Stimulated activated CD4-positive, alpha-beta T cell treated with anti-CD3 and anti-CD28 coated beads, Interleukin-4, amount 100 ng/mL, for 4 hours (primary cell): ENCODE results near the gene YIPF3.
"Not testable (repeated sequence)": the region's sequence is repeated elsewhere in the genome, so short reads cannot be mapped to it uniquely, and the experiment has no call there.

Source experiments
- DNase-seq, 2 experiments: peaks; one replicate each; pipeline ENCODE4 v3.0.0-alpha.2; 2020

The YIPF3 gene

DNA sequence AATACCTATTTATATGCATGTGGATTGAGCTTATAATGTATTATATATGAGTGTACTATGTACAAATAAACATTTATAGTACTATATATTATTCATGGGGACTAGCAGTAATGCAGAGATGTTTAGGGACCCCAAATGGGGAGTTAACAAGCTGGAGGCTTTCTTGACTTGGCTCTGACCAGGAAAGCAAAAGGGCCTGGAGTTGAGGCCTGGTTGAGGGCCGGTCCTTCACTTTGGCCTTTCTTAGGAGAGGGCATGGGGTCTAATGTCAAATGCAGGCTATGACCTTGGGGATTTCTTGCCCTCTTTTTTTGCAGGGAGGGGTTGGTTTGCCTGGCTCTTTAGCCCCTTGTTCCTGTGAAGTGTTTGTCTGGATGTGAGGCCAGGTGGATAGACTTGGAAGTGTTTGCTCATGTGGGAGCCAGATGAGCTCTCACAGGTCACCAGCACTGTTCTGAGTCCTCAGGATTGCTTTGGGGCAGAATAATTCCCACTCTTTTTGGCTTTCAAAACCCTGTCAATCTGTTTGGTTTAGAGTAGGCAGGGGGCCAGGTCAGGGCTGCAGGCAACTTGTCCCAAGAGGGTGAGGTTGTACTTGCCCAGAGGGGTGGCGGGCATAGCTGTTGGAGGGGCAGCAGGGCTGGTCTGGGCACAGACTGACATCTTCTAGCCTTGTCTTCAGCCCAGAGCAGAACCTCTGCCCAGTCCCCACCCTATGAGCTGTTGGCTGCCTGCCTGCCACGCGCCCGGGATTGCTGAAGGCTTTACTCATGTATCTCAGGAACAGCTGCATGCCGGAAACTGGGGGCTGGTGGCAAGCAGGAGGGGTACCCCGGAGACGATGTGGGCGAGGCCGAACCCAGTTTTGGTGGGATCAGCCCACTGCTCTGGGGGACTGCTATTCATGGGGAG, 24.7 kb downstream of the YIPF3 start:
- no peak for DNase-seq

DNA sequence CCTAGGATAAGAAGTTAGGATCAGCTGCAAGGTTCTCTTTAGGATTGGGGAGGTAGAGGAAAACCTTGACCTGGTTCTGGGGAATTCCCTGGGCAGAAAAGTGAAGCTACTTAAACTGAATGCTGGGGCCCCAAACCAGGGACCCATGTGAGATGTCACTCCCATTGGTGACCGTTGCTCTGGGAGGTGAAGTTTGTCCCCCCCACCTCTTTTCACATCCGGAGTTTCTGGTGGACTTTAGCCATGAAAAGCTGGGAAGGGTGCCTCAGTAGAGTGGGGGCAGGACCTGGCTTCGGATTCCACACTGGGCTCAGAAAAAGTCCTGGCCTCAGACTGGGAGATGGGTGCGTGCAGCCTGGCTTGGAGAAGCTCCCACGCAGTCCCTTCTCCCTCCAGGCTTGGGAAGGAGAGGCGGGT, 26.2 kb downstream of the YIPF3 start:
- DNase-seq: no peak

DNA sequence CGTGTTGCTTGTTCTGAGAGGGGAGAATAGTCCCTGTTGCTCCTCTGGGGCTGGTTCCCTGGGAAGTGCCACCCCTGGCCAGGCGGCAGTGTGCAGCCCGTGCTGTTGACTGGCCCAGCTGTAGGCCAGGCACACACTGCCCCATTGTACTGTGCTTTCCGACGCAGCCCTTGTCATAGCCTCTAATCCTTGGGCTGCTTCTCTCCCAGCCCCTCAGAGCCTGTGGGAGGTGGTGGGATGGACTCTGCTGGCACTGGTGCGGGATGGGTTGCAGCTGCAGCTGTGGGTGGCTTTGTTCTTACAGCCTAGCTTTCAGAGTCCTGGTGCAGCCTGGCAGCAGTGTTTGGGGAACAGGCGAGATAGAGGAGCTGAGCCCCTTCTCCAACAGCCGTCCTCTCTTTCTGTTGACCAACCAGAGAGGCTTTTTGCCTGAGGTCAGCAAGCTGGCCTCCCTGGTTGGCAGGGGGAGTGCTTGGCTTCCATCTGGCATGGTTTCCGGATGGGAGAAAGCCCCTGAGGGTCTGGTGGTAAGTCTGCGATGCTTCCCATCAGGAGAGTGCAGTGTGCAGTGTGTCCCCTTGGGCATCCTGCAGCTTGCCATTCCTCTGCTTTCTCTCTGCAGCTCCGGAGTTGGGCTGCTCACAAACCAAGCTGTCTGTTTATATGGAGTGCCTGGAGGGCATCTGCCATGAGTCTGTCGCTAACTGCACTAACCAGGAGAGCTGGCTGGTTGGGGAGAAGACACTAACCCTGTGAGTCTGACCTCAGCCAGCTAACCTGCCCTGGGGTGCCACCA, 27.3 kb downstream of the YIPF3 start:
- DNase-seq: no peak

DNA sequence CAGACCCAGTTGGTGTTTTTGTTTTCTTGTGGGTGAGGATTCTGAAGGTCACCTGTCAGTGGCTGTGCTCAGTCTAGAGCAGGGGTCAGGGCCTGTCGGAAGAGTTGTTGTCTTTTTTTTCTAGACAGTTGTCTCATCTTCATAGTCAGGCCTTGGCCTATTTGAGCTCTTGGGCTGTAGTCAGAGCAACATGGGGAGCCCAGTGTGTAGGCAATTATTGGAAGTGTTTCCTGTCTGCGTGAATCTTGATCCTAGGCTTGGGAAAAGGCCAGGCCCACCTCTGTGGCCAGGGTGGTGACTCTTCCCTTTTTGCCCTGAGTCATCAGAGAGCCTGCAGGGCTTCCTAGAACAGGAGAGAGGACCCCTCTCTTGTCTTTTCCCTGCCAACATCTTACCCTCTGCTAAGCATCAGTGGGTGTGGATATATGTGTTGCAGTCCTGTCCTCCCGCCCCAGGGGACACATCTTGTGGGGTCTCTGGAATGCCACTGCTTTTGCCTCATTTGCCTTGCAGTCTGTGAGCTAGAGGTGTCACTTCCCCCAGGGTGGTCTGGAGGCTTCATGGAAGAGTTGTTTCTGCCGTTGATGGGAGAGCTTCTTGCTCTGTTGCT, 28.0 kb downstream of the YIPF3 start:
- no peak for DNase-seq

DNA sequence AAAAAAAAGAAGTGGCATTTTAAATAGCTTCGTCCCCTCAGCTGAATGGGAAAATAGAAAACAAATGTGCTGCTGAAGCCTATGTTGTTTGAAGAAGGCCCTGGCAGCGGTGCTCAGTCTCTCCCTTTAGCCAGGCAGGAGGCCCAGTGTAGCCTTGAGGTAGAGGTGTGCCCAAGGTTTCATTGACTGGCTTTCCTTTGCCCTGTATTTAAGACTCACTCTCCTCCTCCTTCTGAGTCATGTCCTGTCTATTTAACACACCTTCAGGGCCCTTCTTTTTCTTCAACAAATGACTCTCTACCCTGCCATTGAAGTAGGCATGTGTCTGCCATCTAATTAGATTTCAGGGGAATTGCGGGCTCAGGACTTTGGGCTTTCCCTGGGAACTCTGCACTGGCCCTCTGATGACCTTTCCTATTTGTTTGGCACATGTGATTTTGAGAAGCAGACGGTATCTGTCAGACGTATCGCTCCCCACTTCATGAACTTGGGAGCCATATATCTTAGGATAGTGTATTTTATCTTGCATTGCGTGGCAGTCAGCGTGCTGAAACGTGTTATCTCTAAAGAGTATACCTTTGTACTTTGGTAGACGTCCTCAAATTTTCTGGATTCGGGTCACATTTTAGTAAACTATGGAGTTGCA, 35.0 kb downstream of the YIPF3 start:
- no peak for DNase-seq

DNA sequence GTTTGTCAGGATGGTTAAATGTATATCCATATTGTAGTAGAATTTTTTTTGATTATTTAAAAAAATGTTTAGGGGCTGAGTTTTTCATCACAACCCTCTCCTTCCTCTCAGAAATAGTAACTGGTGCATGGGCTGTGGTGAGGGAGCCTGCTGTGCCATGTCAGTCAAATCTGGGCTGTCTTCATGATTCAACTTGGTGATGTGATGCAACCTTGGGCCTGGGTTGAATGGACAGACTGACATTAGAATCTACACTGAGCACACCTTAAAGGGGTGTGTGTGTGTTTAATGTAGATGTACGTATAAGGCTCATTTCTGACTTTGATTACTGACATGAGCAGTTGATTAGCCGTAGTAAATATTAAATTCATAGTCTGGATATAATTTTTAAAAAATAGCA, 35.7 kb downstream of the YIPF3 start:
- DNase-seq: no peak

DNA sequence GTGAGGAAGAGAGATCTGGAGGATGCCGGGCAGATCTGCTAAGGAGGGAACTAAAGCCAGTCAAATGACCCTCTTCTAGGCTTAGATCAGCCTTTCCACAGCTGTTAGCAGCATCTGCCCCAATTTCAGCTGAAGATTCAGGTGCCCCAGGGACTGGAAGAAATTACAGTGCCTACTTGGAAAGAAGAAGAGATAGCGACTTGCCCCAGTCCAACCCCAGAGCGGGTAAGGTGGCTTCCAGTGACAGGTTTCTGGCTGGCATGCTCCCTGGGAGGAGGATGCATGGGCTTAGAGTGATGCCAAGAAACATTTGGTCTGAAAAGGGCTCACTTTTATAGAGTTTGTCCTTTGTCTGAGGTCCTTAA, 38.7 kb downstream of the YIPF3 start:
- DNase-seq: no peak

DNA sequence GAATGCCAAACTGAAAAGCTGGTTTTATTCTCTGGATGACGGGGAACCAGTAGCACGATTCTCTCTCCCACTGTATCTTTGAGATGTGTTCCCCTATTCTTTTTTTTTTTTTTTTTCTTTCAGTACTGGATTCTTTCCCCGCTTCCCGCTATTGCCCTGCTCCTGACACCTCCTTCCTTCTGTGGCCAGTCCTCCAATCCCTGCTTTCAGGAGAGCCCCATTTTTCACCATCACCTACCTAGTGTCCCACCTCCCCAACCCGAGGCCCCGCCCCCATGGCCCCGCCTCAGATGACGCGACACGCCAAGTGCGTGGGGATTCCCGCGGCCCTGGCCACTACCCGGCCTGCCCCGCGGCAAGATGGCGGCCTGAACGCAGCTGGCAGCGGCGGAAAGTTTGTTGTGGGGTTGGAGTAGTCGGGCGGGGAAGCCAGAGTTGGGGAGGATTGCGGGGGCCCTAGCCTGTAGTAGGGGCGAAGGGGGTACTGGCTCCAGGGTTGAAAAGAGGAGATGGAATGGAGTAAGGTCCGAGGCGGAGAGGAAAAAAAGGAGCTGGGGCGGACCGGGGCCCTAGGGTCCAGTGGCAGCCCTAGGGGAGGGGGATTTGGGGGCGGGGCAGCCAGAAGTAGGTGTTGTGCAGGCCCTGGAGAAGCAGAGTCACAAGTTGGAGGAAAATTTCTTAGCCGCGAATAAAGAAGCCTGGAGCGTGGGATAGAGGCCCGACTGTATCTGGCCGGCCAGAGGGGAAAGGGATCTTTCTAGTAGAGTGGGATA, 39.3 kb downstream of the YIPF3 start, which contains the start of gene TJAP1:
Gene TJAP1, plus strand, starts transcription at position 336 of the 773 bp plus-strand sequence. CDS start 21,432 bp downstream, outside the sequence.
- DNase-seq: peak; percentile 95 to 99

DNA sequence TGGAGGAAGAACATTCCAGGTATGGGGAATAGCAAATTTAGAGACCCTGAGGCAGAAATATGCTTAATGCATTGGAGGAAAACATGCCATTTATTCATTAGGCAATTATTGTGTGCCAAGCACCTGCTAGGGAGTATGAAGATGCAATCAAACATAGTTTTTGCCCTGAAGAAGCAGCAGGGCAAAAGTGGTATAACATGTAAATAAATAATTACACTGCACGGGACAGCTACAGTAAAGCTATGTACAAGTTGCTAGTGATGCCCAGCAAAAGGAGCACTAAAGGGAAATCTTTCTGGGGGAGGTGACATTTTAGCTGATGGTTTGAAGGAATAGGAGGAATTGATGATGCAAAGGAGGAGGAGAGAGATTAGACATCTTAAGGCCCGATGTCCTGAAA, 40.0 kb downstream of the YIPF3 start:
- no peak for DNase-seq

DNA sequence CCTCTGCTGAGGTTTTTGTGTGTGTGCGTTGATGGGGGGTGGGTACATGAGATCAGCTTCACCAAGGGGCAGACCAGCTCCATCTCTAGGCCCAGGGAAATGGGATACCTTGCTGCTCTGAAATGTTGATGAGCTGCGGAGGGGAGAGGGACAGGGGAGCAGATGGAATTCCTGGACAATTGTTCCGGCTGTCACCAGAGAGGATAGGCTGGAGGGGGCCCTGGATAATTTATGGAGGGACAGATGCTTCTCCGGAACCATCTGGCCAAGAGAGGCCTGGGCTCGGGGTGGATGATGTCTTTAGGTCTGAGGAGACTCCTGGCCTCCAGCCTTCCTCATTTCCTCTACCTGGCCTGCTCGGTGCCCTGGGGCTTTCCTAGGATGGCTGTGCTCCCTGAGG, 41.2 kb downstream of the YIPF3 start:
- no peak for DNase-seq

DNA sequence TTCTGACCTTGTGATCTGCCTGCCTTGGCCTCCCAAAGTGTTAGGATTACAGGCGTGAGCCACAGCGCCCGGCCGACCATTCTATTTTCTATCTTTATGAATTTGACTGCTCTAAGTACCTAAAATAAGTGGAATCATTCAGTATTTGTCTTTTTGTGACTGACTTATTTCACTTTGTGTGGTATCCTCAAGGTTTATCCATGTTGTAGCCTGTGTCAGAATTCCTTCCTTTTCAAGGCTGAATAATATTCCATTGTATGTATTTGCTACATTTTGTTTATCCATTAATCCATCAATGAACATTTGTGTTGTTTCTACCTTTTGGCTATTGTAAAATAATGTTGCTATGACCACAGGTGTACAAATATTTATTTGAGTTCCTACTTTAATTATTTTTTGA, 44.2 kb downstream of the YIPF3 start:
- no peak for DNase-seq

DNA sequence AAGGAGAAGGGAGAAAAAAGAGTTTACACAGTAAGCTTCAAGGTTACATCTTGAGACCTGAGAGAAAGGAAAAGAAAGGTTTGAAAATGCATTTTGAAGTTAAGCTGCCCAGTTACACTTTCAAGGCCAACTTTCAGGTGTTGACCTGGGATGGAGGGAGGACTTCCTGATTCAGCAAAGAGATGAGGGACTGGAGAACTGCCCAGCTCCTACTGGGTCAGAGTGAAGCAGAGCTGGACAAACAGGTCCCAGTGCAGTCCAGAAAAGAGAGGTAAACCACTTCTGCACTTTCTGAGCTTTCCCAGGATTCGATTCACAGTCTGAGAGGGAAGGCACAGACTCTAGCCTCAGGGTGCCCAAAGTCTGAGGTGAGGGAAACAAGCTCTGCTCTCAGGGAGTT, 45.3 kb downstream of the YIPF3 start:
- no peak for DNase-seq

DNA sequence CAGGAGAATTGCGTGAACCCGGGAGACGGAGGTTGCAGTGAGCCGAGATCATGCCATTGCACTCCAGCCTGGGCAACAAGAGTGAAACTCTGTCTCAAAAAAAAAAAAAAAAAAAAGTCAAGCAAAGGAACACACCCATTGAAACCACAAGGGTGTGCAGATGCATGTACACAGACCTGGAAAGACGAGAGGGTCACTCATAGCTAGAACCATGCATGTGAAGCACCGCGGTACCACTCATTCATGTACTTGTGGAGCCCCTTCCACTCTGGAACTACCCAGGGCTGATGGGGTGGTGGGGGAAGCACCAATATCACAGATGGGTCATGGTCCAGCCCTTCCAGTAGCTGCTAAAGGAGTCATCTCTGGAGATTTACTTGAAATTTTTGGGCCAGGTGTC, 46.8 kb downstream of the YIPF3 start:
- DNase-seq: no peak

DNA sequence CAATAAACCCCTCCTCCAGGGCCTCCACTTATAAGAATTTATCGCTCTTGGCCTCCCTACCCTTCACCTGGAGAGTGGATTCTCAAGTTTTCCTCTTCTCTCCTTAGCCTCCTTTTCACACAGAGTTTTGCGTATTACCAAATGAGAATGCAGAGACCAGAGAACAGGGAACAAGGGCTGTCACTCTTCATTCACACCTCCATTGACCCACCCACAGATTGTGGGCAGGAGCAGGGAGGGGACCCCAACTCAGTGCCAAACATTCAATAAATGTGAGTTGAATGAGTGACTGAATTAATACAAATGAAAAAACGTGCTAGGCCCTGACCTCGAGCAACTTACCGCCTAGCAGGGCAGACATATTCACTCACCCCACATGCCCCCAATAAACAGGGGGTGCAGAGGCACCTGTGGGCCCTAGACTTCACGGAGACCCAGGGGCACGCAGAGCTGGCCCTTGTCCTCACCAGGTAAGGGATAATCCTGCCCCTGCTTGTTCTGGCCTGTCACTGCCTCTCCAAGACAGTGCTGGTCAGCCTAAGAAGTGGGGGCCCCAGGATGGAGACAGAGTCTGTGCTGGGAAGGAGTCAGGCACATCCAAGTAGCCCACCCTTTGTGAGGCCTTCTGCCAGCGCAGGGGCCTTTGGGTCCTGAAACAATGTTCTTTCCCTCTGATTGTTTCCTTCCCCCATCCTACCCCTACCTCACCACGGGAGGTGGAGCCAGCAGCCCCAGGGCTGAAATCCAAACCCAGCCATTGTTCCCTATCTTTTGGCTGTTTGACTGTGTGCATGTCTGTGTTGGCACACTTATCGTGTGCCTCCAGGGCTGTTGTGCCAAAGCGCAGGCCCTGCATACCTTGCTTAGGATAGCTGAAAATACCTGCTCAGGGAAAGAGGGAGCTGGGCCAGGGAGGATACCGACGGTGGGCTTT, 47.7 kb downstream of the YIPF3 start:
- no peak for DNase-seq

DNA sequence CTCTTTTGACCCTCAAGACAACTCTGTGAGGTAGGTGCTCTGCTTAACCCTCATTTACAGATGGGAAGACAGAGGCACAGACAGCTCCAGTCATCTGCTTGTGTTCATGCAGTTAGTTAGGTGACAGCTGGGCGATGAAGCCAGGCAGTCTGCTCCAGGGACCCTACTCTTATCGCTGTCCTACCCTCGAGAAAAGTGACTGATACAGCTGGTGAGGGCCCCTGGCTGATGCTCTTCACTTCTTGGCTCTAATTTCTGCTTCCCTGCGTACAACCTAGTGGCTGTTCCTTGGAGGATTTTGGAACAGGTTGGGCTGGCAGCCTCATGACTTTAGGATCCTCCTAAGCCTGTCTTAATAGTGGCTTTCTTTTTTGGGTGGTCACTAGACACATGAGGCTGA, 48.5 kb downstream of the YIPF3 start:
- no peak for DNase-seq

DNA sequence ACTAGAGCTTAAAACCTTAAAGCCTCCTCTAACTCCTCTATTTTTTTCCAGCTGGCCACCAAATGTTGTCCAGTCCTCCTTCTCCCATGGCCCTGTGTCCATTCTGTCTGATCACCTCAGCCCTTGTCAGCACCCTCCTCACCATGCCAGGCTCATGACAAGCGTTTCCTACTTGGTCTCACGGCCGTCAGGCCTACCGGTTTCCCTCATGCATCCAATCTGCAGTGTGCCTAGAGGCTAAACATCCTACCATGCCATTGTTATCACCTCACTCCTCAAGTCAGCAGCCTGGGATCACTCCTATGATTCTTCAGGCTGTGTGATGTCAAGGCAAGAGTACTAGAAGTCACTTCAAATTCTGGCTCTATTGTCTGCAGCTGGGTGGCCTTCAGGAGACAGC, 49.0 kb downstream of the YIPF3 start:
- no peak for DNase-seq

DNA sequence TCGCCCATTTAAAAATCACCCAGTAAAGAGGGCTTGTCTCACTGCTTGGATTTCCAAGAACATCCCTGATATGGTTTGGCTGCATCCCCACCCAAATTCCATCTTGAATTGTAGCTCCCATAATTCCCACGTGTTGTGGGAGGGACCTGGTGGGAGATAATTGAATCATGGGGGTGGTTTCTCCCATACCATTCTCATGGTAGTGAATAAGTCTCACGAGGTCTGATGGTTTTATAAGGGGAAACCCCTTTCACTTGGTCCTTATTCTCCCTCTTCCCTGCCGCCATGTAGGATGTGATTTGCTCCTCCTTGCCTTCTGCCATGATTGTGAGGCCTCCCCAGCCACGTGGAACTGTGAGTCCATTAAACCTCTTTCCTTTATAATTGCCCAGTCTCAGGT, 49.5 kb downstream of the YIPF3 start:
- DNase-seq: not testable (repeated sequence)

DNA sequence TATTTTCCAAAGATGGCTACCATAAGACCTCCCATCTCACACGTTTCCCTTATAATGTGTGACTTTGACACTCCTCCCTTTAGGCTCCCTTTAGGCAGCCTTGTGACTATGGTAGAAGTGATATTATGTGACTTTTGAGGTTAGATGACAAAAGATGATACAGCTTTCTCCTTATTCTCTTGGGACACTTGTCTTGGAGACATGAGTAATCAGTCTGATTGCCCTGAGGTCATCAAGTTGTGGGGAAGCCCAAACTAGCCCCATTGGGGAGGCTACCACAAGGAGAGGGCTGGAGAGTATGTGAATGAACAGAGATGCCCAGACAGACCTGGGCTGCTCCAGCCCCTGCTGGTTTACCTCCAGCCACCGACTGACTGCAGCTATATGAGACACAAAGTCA, 50.8 kb downstream of the YIPF3 start:
- DNase-seq: no peak

DNA sequence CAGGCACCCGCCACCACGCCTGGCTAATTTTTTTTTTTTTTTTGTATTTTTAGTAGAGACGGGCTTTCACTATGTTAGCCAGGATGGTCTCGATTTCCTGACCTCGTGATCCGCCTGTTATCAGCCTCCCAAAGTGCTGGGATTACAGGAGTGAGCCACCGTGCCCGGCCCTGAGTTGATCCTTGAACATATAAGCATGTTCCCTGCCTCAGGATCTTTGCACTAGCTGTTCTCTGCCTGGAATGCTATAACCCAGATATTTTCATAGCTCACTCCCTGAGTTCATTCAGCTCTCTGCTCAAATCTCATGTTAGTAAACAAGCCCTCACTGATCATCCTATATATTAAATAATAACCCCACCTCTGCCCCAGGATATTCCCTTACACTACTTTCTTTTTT, 52.4 kb downstream of the YIPF3 start:
- DNase-seq: no peak

DNA sequence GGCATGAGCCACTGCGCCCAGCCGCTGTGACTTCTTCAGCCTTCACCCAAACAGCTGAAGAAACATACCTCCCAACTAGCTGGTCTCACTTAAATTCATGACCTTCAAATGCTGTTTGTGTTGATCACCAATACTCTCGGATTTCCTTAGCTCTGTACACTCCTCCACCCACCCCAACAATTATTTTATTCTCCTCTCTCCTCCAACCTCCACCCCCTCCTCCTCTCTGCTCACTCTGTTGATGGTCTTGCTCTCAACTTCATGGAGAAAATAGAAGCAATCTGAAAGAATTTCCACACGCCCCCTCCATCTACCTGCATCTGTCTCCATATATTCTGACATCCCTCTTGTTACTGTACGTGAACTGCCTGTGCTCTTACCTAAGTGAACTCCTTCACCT, 54.8 kb downstream of the YIPF3 start:
- DNase-seq: no peak
